Endodermal cell (in vitro differentiated cells): Measurements from ENCODE around the gene EGFR. TPM values are rescaled to one million over a fixed set of nuclear protein-coding genes. Genes with fewer than 3 reads are reported as not detected.
A peak's percentile ranks its signal among the peaks of the same experiment; 100 is the strongest.

Experiments used
- DNase-seq: peaks from one replicate; pipeline ENCODE4 v3.0.0-alpha.2; 2017
- H3K27ac ChIP-seq: 2 replicates; pipeline ENCODE4 v1.5.1; 2013; ENCODE audit warnings: mild to moderate bottlenecking, low read depth, low read length, moderate library complexity
- H3K27me3 ChIP-seq: 2 replicates; pipeline ENCODE4 v1.6.1; 2013; ENCODE audit warnings: mild to moderate bottlenecking, low read length, moderate library complexity; ENCODE audit not compliant: insufficient read depth, control insufficient read depth, poor library complexity, severe bottlenecking
- H3K36me3 ChIP-seq: 2 replicates; pipeline ENCODE4 v1.7.0; 2013; ENCODE audit warnings: mild to moderate bottlenecking, low read length, moderate library complexity; ENCODE audit not compliant: control insufficient read depth, insufficient read depth
- H3K4me1 ChIP-seq: one replicate; pipeline ENCODE4 v1.7.0; 2013; ENCODE audit warnings: low read length; ENCODE audit not compliant: control insufficient read depth, insufficient read depth
- H3K4me3 ChIP-seq: 2 replicates; pipeline ENCODE4 v1.5.1; 2013; ENCODE audit warnings: mild to moderate bottlenecking, low read length, moderate library complexity
- H3K9ac ChIP-seq: 2 replicates; pipeline ENCODE4 v1.6.1; 2013; ENCODE audit warnings: mild to moderate bottlenecking, low read length, moderate library complexity; ENCODE audit not compliant: poor library complexity, severe bottlenecking; ENCODE audit errors: extremely low read depth
- H3K9me3 ChIP-seq: 2 replicates; pipeline ENCODE4 v1.6.1; 2013; ENCODE audit warnings: mild to moderate bottlenecking, low read length, moderate library complexity; ENCODE audit not compliant: control insufficient read depth
- H3K27ac Mint-ChIP-seq: 2 replicates; pipeline ENCODE4 v1.8.0; 2020; ENCODE audit warnings: mixed read lengths
- H3K27me3 Mint-ChIP-seq: 2 replicates; pipeline ENCODE4 v1.8.0; 2021; ENCODE audit warnings: mild to moderate bottlenecking, mixed read lengths; ENCODE audit not compliant: insufficient read depth
- H3K36me3 Mint-ChIP-seq: 2 replicates; pipeline ENCODE4 v1.8.0; 2020; ENCODE audit warnings: low read depth, mixed read lengths
- H3K4me1 Mint-ChIP-seq: 2 replicates; pipeline ENCODE4 v1.8.0; 2020; ENCODE audit warnings: mixed read lengths
- H3K4me3 Mint-ChIP-seq: 2 replicates; pipeline ENCODE4 v1.8.0; 2020; ENCODE audit warnings: mild to moderate bottlenecking, moderate library complexity, mixed read lengths
- H3K9me3 Mint-ChIP-seq: 2 replicates; pipeline ENCODE4 v1.8.0; 2020; ENCODE audit warnings: mild to moderate bottlenecking, mixed read lengths
- CTCF ChIP-seq: fragments of 200-600 bp; sonication (generic); conservative IDR thresholded peaks from 2 replicates; pipeline ENCODE4 v1.5.0; 2021; ENCODE audit warnings: antibody characterized with exemption, mild to moderate bottlenecking
- WGBS, 2 experiments: methylation state at CpG; one replicate each; pipeline versions ENCODE4 v1.1.5 to v1.1.7; 2013; ENCODE audit warnings: missing lambda C conversion rate in 2 of 2, mixed read lengths in 1 of 2; ENCODE audit not compliant: insufficient coverage in 1 of 2, insufficient read length in 1 of 2; 5-methylcytosine and 5-hydroxymethylcytosine counted together
- total RNA-seq, 2 donors: library from RNA; stranded (reverse); fragmentation: NEBNext Ultra II Directional in 1 of 2; extraction: Animal tissue kit (Norgen Biotek cat#: 25700) in 1 of 2; gene quantifications; 2 replicates in 1 of 2; 3 replicates in 1 of 2; pipeline ENCODE4 v1.2.1, GENCODE V29; 2021

The EGFR gene
- total RNA-seq, 2 donors from 2014 or later = 5.0 to 5.8 TPM

DNA sequence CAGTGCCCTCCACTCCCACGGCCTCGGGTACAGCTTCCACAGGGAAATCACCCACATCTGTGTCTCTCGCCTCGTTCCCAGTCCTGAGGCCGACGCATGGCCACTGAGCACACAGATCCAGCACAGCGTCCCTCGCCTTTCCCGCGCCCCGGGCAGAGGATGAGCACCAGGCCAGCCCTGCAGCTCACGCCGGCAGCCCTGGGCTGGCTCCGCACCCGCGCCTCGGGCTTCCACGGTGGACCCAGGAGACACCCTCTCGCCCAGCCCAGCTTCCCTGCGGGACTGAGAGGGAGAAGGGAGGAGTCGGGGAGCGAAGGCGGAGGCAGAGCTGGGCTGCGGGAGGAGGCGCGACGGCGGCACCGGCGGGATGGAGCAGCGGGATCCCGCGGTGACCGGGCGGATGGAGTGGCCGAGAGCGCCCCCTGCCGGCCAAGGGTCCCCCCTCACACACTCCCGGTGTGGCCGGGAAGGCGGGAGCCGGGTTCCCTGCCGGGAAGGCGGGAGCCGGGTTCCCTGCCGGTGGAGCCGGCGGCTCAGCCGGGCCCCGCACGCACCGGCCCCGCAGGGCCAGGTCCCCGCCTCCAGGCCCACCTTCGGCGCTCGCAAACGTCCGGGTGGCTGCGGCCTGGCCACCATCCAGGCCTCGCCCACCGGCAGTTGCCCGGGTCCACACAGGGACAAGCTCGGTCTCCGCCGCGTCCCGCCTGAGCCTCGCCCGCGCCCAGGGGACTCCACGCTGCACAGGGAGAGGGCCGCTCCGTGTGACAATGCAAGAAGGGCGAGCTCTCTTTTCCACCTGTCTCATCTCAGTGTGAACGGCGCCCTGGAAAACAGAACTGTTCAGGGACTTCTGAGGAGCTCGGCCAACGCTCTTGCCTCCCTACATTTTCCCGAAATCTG lies 236.0 kb downstream of the EGFR start:
- Histone ChIP-seq H3K9me3 (no peaks in the 10 kb centered on the region), H3K9ac (peak overlapping the region; percentile 29), H3K4me1 (no peaks in the 10 kb centered on the region), H3K36me3 (no peaks in the 10 kb centered on the region), H3K27ac (no peak overlapping the region), H3K4me3 (peak overlapping the region; percentile 86), H3K27me3 (peaks cover 48% of the 10 kb centered on the region)
- 2 to 4% methylated on average over 27 to 80 of the region's 80 CpGs for WGBS, 2 experiments
- no peaks in the 10 kb centered on the region for H3K4me1 Mint-ChIP-seq
- peak; percentile 95 for DNase-seq
- peak overlapping the region; percentile 63 for H3K4me3 Mint-ChIP-seq
- H3K27ac Mint-ChIP-seq = peak overlapping the region; percentile 81
- no peaks in the 10 kb centered on the region for H3K36me3 Mint-ChIP-seq
- TF ChIP-seq CTCF = peak; percentile 96
- H3K9me3 Mint-ChIP-seq = no peaks in the 10 kb centered on the region
- peaks cover 55% of the 10 kb centered on the region for H3K27me3 Mint-ChIP-seq

DNA sequence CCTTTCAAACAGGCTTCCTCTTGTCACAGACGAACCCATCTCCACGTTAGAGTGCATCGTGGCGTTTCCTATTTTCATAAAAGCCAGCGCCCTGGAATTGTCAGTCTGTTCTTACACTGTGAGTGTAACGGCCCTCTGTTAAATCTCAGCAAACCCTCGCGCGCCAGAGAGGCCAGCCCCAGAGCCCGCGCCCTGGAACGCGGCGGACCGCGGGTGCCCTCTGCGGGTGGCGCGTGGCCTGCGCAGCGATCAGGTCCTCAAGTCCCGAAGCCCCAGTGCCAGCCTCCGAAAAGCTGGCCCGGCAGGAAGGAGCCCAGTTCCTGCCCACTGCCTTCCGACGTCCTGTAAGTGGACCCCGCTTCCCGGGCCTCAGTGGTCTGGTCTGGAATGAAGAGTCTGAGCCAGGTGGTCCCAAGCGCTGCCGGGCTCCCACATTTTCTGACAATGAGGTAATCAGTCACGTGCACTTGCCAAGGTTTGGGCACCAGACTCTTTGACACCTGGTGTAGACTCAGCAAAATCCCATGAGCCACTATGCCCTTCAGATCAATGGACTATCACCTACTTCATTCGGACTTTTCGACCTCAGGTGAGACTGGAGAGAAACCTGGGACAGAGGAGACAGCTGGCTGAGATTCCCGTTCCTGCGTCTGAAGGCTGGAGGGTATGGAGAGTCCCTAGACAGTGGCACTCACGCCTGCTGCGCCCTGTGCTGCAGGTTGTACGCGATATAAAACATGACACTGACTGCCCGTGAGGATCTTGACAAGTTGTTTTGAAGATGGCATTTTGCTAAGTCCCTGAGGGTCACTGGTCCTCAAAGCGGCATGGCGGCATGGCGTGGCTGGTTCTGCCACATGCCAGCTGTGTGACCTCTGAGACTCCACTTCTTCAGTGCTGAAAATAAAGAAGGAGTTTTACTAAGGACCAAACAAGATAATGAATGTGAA lies 237.0 kb downstream of the EGFR start:
- H3K9me3 Mint-ChIP-seq = no peaks in the 10 kb centered on the region
- Histone ChIP-seq H3K9me3 (no peaks in the 10 kb centered on the region), H3K4me1 (no peaks in the 10 kb centered on the region), H3K36me3 (no peaks in the 10 kb centered on the region), H3K4me3 (peak overlapping the region; percentile 86), H3K27ac (no peak overlapping the region), H3K27me3 (peaks cover 48% of the 10 kb centered on the region), H3K9ac (peak overlapping the region; percentile 29)
- peaks cover 51% of the 10 kb centered on the region for H3K27me3 Mint-ChIP-seq
- H3K27ac Mint-ChIP-seq = peak overlapping the region; percentile 81
- no peaks in the 10 kb centered on the region for H3K36me3 Mint-ChIP-seq
- H3K4me3 Mint-ChIP-seq = peak overlapping the region; percentile 63
- DNase-seq = peak; percentile 91
- no peaks in the 10 kb centered on the region for H3K4me1 Mint-ChIP-seq
- TF ChIP-seq CTCF = peak; percentile 81
- WGBS, 2 experiments = 29 to 47% methylated on average over 24 to 43 of the region's 43 CpGs

DNA sequence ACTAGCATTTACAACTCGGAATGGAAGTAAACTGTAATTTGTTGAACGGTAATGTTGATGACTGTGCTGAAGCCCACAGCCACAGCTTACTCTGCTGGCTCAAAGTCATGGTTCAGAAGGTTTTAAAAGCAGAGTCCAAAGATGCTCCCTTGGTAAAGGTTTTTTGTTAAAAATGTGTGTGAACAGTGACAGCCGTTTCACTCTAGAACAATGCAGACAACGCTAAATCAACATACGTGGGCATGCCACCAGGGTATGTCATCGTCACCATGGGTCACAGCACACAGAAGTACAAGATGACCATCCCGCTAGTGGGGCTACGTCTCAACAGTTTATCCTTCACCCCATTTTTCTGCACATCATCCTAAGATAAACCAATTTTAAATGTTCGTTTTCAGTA lies 239.8 kb downstream of the EGFR start:
- Histone ChIP-seq H3K4me1 (no peaks in the 10 kb centered on the region), H3K9ac (no peak overlapping the region), H3K9me3 (no peaks in the 10 kb centered on the region), H3K4me3 (no peak overlapping the region), H3K27me3 (peaks cover 30% of the 10 kb centered on the region), H3K27ac (no peak overlapping the region), H3K36me3 (no peaks in the 10 kb centered on the region)
- Mint-ChIP-seq H3K4me3 (no peak overlapping the region), H3K9me3 (no peaks in the 10 kb centered on the region), H3K36me3 (no peaks in the 10 kb centered on the region), H3K27ac (no peak overlapping the region), H3K4me1 (no peaks in the 10 kb centered on the region), H3K27me3 (peaks cover 30% of the 10 kb centered on the region)
- TF ChIP-seq CTCF = no peak
- DNase-seq = no peak
- 90 to 92% methylated on average over 6 to 9 of the region's 9 CpGs for WGBS, 2 experiments
